HCT116 (cell line): ENCODE measurements around the gene LIPK. TPM values are rescaled to one million over a fixed set of nuclear protein-coding genes. Genes with fewer than 3 reads are reported as not detected.

ENCODE experiments used
- ATAC-seq: fragments of 200-7000 bp; cut with Tn5 transposase; 2 replicates; pipeline ENCODE4 v1.9.1; 2020; ENCODE audit warnings: mild to moderate bottlenecking, moderate library complexity
- BruUV-seq: library from RNA; stranded (reverse); fragments of 400-500 nt; replicated peaks from 2 replicates; lab custom pipeline; 2021; lab: Mats Ljungman, UMichigan
- CTCF ChIA-PET: fragments of 300-600 bp; sonication (Branson Sonifier 250); formaldehyde crosslinking; loops from one replicate; lab custom pipeline; 2021; ENCODE audit warnings: antibody characterized with exemption; lab: Charles Lee
- POLR2A ChIA-PET: fragments of 300-600, 350-600 bp; sonication (Branson Sonifier 250); formaldehyde crosslinking; loops from one replicate; lab custom pipeline; 2021; ENCODE audit warnings: antibody characterized with exemption; lab: Charles Lee
- RAD21 ChIA-PET, 2 experiments: fragments of 300-600 bp; sonication (Branson Sonifier 250); formaldehyde crosslinking; loops; one replicate each; lab custom pipeline; 2023; ENCODE audit warnings: low total read pairs in 2 of 2; ENCODE audit not compliant: uncharacterized antibody in 2 of 2, unreplicated experiment in 2 of 2, low non-redundant PET in 1 of 2; lab: Charles Lee
- DNase-seq: peaks from one replicate; pipeline ENCODE4 v3.0.0-alpha.2; 2010; ENCODE audit warnings: low read depth, low spot score
- H2AFZ ChIP-seq: fragments of 200-600 bp; shearing (Covaris generic), sonication (generic); 2 replicates; pipeline ENCODE4 v1.6.1; 2017; ENCODE audit warnings: low read depth, mixed run types, mixed read lengths, antibody characterized with exemption, low read length; ENCODE audit not compliant: poor library complexity, severe bottlenecking
- H3K27ac ChIP-seq: 2 replicates; pipeline ENCODE4 v1.5.1; 2012; ENCODE audit warnings: low read depth, low read length
- H3K27me3 ChIP-seq: fragments of 200-600 bp; sonication (generic); 2 replicates; pipeline ENCODE4 v1.6.1; 2016; ENCODE audit warnings: mixed run types, low read length, mixed read lengths; ENCODE audit not compliant: insufficient read depth
- H3K36me3 ChIP-seq, 2 experiments: fragments of 200-500 bp in 1 of 2; fragments of 200-600 bp in 1 of 2; sonication (Bioruptor generic) in 1 of 2; sonication (generic) in 1 of 2; 2 replicates each; pipeline versions ENCODE4 v1.5.1 to v1.6.1; 2014 to 2016; ENCODE audit warnings: low read length in 2 of 2, inconsistent platforms in 1 of 2, mixed read lengths in 1 of 2, mixed run types in 1 of 2; ENCODE audit not compliant: insufficient read depth in 2 of 2, control insufficient read depth in 1 of 2
- H3K4me1 ChIP-seq, 2 experiments: fragments of 200-600 bp in 1 of 2; sonication (generic) in 1 of 2; 2 replicates each; pipeline versions ENCODE4 v1.5.1 to v1.6.1; 2012 to 2017; ENCODE audit warnings: low read length in 2 of 2, inconsistent platforms in 1 of 2, mild to moderate bottlenecking in 1 of 2, mixed read lengths in 1 of 2, mixed run types in 1 of 2, moderate library complexity in 1 of 2; ENCODE audit not compliant: insufficient read depth in 2 of 2, control insufficient read depth in 1 of 2
- H3K4me2 ChIP-seq: fragments of 200-600 bp; sonication (generic); 2 replicates; pipeline ENCODE4 v1.6.1; 2017; ENCODE audit warnings: mixed run types, low read length, mixed read lengths
- H3K4me3 ChIP-seq, 2 experiments: fragments of 200-600 bp in 1 of 2; sonication (generic) in 1 of 2; replicated peaks in 1 of 2; 2 replicates each; pipeline ENCODE4 v1.5.1; 2011 to 2016; ENCODE audit warnings: low read length in 2 of 2, control low read depth in 1 of 2, low read depth in 1 of 2, mild to moderate bottlenecking in 1 of 2, mixed read lengths in 1 of 2, mixed run types in 1 of 2
- H3K79me2 ChIP-seq: fragments of 200-600 bp; sonication (generic); 2 replicates; pipeline ENCODE4 v1.6.1; 2017; ENCODE audit warnings: mild to moderate bottlenecking, mixed run types, low read length, moderate library complexity, mixed read lengths; ENCODE audit not compliant: insufficient read depth
- H3K9ac ChIP-seq: fragments of 200-600 bp; sonication (generic); 2 replicates; pipeline ENCODE4 v1.6.1; 2016; ENCODE audit warnings: low read length, mixed read lengths
- H3K9me2 ChIP-seq: fragments of 200-600 bp; sonication (generic), shearing (Covaris generic); 2 replicates; pipeline ENCODE4 v1.6.1; 2017; ENCODE audit warnings: mixed run types, mild to moderate bottlenecking, moderate library complexity; ENCODE audit not compliant: insufficient read depth
- H3K9me3 ChIP-seq, 2 experiments: fragments of 200-500 bp in 1 of 2; fragments of 200-600 bp in 1 of 2; sonication (Bioruptor generic) in 1 of 2; sonication (generic) in 1 of 2; 2 replicates each; pipeline ENCODE4 v1.6.1; 2014 to 2017; ENCODE audit warnings: low read length in 2 of 2, mixed read lengths in 2 of 2, inconsistent platforms in 1 of 2, low read depth in 1 of 2, mild to moderate bottlenecking in 1 of 2, mixed run types in 1 of 2, moderate library complexity in 1 of 2; ENCODE audit not compliant: control insufficient read depth in 1 of 2, insufficient read depth in 1 of 2
- H4K20me1 ChIP-seq: fragments of 200-600 bp; sonication (generic), shearing (Covaris generic); 2 replicates; pipeline ENCODE4 v1.6.1; 2017; ENCODE audit warnings: mixed run types, mild to moderate bottlenecking, moderate library complexity; ENCODE audit not compliant: insufficient read depth
- CBX3 ChIP-seq: IDR thresholded peaks from 2 replicates; pipeline ENCODE4 v1.6.1; 2012; ENCODE audit warnings: low read depth
- ELF1 ChIP-seq: IDR thresholded peaks from 2 replicates; pipeline ENCODE4 v1.6.1; 2012; ENCODE audit warnings: low read depth, borderline replicate concordance
- EZH2 ChIP-seq: fragments of 200-600 bp; sonication (generic); IDR thresholded peaks from 2 replicates; pipeline ENCODE4 v1.6.1; 2017; ENCODE audit warnings: antibody characterized with exemption, mixed run types
- POLR2A ChIP-seq: IDR thresholded peaks from 2 replicates; pipeline ENCODE4 v1.7.0; 2011; ENCODE audit warnings: borderline replicate concordance; ENCODE audit not compliant: insufficient read depth, insufficient read length; ENCODE audit errors: extremely low read depth
- RAD21 ChIP-seq: IDR thresholded peaks from 2 replicates; pipeline ENCODE4 v1.6.1; 2012; ENCODE audit warnings: low read depth, mild to moderate bottlenecking
- SIN3A ChIP-seq: IDR thresholded peaks from 2 replicates; pipeline ENCODE4 v1.6.1; 2012; ENCODE audit warnings: low read depth
- SP1 ChIP-seq: IDR thresholded peaks from 2 replicates; pipeline ENCODE4 v1.6.1; 2012; ENCODE audit warnings: low read depth
- SRF ChIP-seq: IDR thresholded peaks from 2 replicates; pipeline ENCODE4 v1.6.1; 2012; ENCODE audit warnings: low read depth
- TCF7L2 ChIP-seq: IDR thresholded peaks from 2 replicates; pipeline ENCODE4 v1.7.0; 2011; ENCODE audit warnings: borderline replicate concordance, inconsistent platforms; ENCODE audit not compliant: insufficient read depth, insufficient read length; ENCODE audit errors: extremely low read depth
- YY1 ChIP-seq: IDR thresholded peaks from 2 replicates; pipeline ENCODE4 v1.6.1; 2011; ENCODE audit warnings: low read length, low read depth, moderate library complexity, mild to moderate bottlenecking; ENCODE audit not compliant: insufficient replicate concordance; ENCODE audit errors: extremely low read depth
- ZNF274 ChIP-seq: fragments of 200-500 bp; sonication (Bioruptor generic); IDR thresholded peaks from 2 replicates; pipeline ENCODE4 v1.6.1; 2014; ENCODE audit warnings: mild to moderate bottlenecking, low read depth, low read length, inconsistent platforms
- intact Hi-C: fragments of 100-400 bp; cut with micrococcal nuclease; formaldehyde crosslinking; loops from 2 replicates; pipeline ENCODE4 v1.10.0; 2022
- total RNA-seq: library from RNA; stranded (reverse); gene quantifications from one replicate; pipeline ENCODE4 v1.2.1, GENCODE V29; 2021; ENCODE audit not compliant: unreplicated experiment
- TF ChIP-seq, protein P1 (sequence below): IDR thresholded peaks from 2 replicates; pipeline ENCODE4 v1.6.1; 2011; ENCODE audit warnings: mild to moderate bottlenecking, low read length, moderate library complexity; ENCODE audit not compliant: insufficient replicate concordance; ENCODE audit errors: extremely low read depth

The LIPK gene
- total RNA-seq, 1 experiment from 2014 or later: not detected

- Histone ChIP-seq H3K27ac (no peak overlapping the region), H3K4me3 (no peak overlapping the region), H4K20me1 (no peaks in the 10 kb centered on the region), H3K4me2 (no peak overlapping the region), H3K27me3 (no peaks in the 10 kb centered on the region), H2AFZ (no peak overlapping the region), H3K9me2 (no peaks in the 10 kb centered on the region), H3K36me3 (no peaks in the 10 kb centered on the region), H3K4me1 (peaks cover 0 to 4% of the 10 kb centered on the region in 2 experiments; a peak in 1 of 4 replicates), H3K79me2 (no peaks in the 10 kb centered on the region), H3K9me3 (no peaks in the 10 kb centered on the region), H3K9ac (no peak overlapping the region)
- no peak for TF ChIP-seq CBX3
- no peak for TF ChIP-seq ZNF274
- no peak for TF ChIP-seq POLR2A
- no peak for TF ChIP-seq YY1
- no peak for TF ChIP-seq EZH2
- TF ChIP-seq SP1: no peak
- BruUV-seq: no TSS peak
- intact Hi-C loops: no loop called here
- ChIA-PET POLR2A (interaction anchor here (0.9 kb wide), 1 partner anchor 20 kb away, joined by 3 read pairs; no protein-coding TSS in a partner anchor), RAD21 (no interaction called here), CTCF (no interaction called here)
- DNase-seq (no peak), ATAC-seq (no peak)
These were observed 49.7 kb downstream of the LIPK start for GRCh38 chr10:88755753-88756152.

DNA sequence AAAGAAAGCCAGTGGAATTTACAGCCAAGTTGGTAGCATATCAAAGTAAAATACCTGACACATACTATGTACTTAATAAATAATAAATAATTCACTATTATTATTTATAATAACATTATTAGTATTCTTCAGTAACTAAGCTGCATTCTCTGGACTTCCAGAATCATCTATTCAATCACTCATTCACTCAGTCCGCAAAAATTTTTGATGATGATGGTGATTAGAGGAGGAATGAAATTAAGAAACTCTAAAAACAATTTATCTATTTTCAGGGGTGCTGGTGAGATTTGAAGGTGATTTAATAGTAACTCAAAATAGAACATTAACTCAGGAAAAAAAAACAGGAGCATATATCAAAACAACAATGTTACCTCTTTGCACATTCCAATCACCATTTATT lies 50.6 kb downstream of the LIPK start:
- TF ChIP-seq ELF1 (no peak), EZH2 (no peak), ZNF274 (no peak), SP1 (no peak), SIN3A (no peak), POLR2A (no peak), TCF7L2 (no peak), SRF (no peak), RAD21 (no peak)
- TF ChIP-seq, protein P1, sequence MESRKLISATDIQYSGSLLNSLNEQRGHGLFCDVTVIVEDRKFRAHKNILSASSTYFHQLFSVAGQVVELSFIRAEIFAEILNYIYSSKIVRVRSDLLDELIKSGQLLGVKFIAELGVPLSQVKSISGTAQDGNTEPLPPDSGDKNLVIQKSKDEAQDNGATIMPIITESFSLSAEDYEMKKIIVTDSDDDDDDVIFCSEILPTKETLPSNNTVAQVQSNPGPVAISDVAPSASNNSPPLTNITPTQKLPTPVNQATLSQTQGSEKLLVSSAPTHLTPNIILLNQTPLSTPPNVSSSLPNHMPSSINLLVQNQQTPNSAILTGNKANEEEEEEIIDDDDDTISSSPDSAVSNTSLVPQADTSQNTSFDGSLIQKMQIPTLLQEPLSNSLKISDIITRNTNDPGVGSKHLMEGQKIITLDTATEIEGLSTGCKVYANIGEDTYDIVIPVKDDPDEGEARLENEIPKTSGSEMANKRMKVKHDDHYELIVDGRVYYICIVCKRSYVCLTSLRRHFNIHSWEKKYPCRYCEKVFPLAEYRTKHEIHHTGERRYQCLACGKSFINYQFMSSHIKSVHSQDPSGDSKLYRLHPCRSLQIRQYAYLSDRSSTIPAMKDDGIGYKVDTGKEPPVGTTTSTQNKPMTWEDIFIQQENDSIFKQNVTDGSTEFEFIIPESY: no peak
- CTCF ChIA-PET: no interaction called here
- DNase-seq (no peak), ATAC-seq (no peak)
- Histone ChIP-seq H3K27ac (no peak overlapping the region), H3K27me3 (no peaks in the 10 kb centered on the region), H3K9ac (no peak overlapping the region), H3K4me2 (no peak overlapping the region), H3K4me3 (no peak overlapping the region), H2AFZ (no peak overlapping the region), H3K4me1 (peaks cover 0 to 4% of the 10 kb centered on the region in 2 experiments; a peak in 1 of 4 replicates), H4K20me1 (no peaks in the 10 kb centered on the region), H3K36me3 (no peaks in the 10 kb centered on the region), H3K79me2 (no peaks in the 10 kb centered on the region), H3K9me2 (no peaks in the 10 kb centered on the region), H3K9me3 (no peaks in the 10 kb centered on the region)
- RAD21 ChIA-PET: no interaction called here
- BruUV-seq: no TSS peak
- POLR2A ChIA-PET: no interaction called here
- intact Hi-C loops: loop anchor here (1.0 kb wide), 1 partner anchor 28 kb away; no protein-coding TSS in a partner anchor
